ENCODE results near the gene ZBTB38.

GRCh38 chr3:141342386-141342785, 25.9 kb upstream of the ZBTB38 start:
- TF ChIP-seq CTCF (IDR thresholded peaks at IDR 0.05 in 4 of 5, conservative IDR thresholded peaks at IDR 0.05 in 1 of 5) (no peak), POLR2A (IDR thresholded peaks at IDR 0.05) (no peak)
